Stimulated activated CD4-positive, alpha-beta T cell treated with anti-CD3 and anti-CD28 coated beads, Interleukin-12 subunit alpha, Interleukin-12 subunit beta, amount 100 ng/mL, for 48 hours (primary cell): ENCODE measurements around the gene APC.
A peak's percentile ranks its signal among the peaks of the same experiment; 100 is the strongest.

Source experiments
- DNase-seq, 3 donors: peaks; one replicate each; pipeline ENCODE4 v3.0.0-alpha.2; 2020; ENCODE audit warnings: low read depth in 2 of 3, low spot score in 1 of 3

Gene APC

GRCh38 chr5:112779531-112779930 lies 41.8 kb downstream of the APC start:
- DNase-seq, result no peak

GRCh38 chr5:112784726-112785125 lies 47.0 kb downstream of the APC start:
- no peak for DNase-seq

GRCh38 chr5:112787261-112787660 lies 49.6 kb downstream of the APC start:
- no peak for DNase-seq

- no peak for DNase-seq
Observed at GRCh38 chr5:112787896-112788295, 50.2 kb downstream of the APC start.

- no peak for DNase-seq
Observed at GRCh38 chr5:112793201-112793600, 55.5 kb downstream of the APC start.

GRCh38 chr5:112794410-112794809 lies 56.7 kb downstream of the APC start:
- no peak for DNase-seq

GRCh38 chr5:112795342-112795741 lies 57.7 kb downstream of the APC start:
- no peak for DNase-seq

GRCh38 chr5:112795944-112796678 lies 58.4 kb downstream of the APC start:
- no peak for DNase-seq

- DNase-seq, result no peak
Observed at GRCh38 chr5:112799661-112800060, 62.0 kb downstream of the APC start.

GRCh38 chr5:112800891-112801290 lies 63.2 kb downstream of the APC start:
- DNase-seq, result no peak

- no peak for DNase-seq
Observed at GRCh38 chr5:112811023-112811422, 73.3 kb downstream of the APC start.

- DNase-seq, result no peak
Observed at GRCh38 chr5:112812549-112812948, 74.9 kb downstream of the APC start.

- no peak for DNase-seq
Observed at GRCh38 chr5:112820246-112820645, 82.6 kb downstream of the APC start.

GRCh38 chr5:112822456-112822855 lies 84.8 kb downstream of the APC start:
- no peak for DNase-seq

- DNase-seq, result no peak
Observed at GRCh38 chr5:112823181-112823580, 85.5 kb downstream of the APC start.

- no peak for DNase-seq
Observed at GRCh38 chr5:112823656-112824055, 86.0 kb downstream of the APC start.

- DNase-seq, result no peak
Observed at GRCh38 chr5:112824197-112824596, 86.5 kb downstream of the APC start.

- DNase-seq, result no peak
Observed at GRCh38 chr5:112830378-112830777, 92.7 kb downstream of the APC start.

GRCh38 chr5:112833971-112834370 lies 96.3 kb downstream of the APC start:
- DNase-seq, result no peak

GRCh38 chr5:112844489-112844888 lies 106.8 kb downstream of the APC start:
- DNase-seq, result no peak

- DNase-seq, result no peak
Observed at GRCh38 chr5:112846556-112846955, 108.9 kb downstream of the APC start.

GRCh38 chr5:112847306-112847705 lies 109.6 kb downstream of the APC start:
- DNase-seq, result no peak

- DNase-seq, result peak in 1 of 3 donors; percentile 27
Observed at GRCh38 chr5:112848116-112848811, 110.6 kb downstream of the APC start.
